OCI-LY1 (cell line): ENCODE measurements around the gene SRSF7.

ENCODE experiments used
- CTCF ChIP-seq: fragments of 200-600 bp; sonication (generic), shearing (Covaris generic); IDR thresholded peaks from 2 replicates; pipeline ENCODE4 v1.5.1; 2017; ENCODE audit warnings: mild to moderate bottlenecking, antibody characterized with exemption, low read length, moderate library complexity, mixed read lengths
- EZH2 ChIP-seq: fragments of 200-600 bp; sonication (generic), shearing (Covaris generic); IDR thresholded peaks from 2 replicates; pipeline ENCODE4 v1.8.0; 2017; ENCODE audit warnings: borderline replicate concordance, mixed run types, mild to moderate bottlenecking, antibody characterized with exemption, low read length, moderate library complexity, mixed read lengths

- TF ChIP-seq CTCF = no peak
- TF ChIP-seq EZH2 = no peak
Observed at GRCh38 chr2:38771632-38772031, 20.5 kb upstream of the SRSF7 start.
